ENCODE results near the gene PDLIM5.

DNA sequence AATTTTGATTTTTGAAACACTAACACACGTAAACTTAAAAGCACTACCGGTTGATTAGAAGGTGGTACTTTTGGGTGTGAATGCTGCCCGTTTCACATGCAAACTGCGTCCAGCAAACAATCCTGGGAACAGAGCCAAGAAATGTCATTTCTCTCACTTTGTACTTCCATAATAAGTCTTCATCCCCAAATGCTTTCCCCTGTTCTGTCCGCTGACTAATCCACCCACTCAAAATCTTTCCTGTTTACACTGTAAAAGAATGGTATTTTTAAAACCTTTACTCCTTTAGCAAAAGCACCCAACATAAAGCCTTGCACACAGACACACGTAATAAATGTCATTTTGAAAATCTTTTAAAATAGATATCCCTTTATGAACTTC, 39.1 kb upstream of the PDLIM5 start:
- TF ChIP-seq, protein P1, sequence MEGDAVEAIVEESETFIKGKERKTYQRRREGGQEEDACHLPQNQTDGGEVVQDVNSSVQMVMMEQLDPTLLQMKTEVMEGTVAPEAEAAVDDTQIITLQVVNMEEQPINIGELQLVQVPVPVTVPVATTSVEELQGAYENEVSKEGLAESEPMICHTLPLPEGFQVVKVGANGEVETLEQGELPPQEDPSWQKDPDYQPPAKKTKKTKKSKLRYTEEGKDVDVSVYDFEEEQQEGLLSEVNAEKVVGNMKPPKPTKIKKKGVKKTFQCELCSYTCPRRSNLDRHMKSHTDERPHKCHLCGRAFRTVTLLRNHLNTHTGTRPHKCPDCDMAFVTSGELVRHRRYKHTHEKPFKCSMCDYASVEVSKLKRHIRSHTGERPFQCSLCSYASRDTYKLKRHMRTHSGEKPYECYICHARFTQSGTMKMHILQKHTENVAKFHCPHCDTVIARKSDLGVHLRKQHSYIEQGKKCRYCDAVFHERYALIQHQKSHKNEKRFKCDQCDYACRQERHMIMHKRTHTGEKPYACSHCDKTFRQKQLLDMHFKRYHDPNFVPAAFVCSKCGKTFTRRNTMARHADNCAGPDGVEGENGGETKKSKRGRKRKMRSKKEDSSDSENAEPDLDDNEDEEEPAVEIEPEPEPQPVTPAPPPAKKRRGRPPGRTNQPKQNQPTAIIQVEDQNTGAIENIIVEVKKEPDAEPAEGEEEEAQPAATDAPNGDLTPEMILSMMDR (conservative IDR thresholded peaks at IDR 0.05; ENCODE audit: low read length) = no peak
- TF ChIP-seq EZH2phosphoT487 (IDR thresholded peaks at IDR 0.05; ENCODE audit: borderline replicate concordance) = no peak
